Activated naive CD4-positive, alpha-beta T cell treated with anti-CD3 and anti-CD28 coated beads, Interleukin-2, amount 10 ng/mL, durations not matched to agents 7 days and 5 days (primary cell): ENCODE results near the gene SUGCT.

Experiments used
- CTCF ChIA-PET: fragments of 350-600 bp; sonication (Branson Sonifier 250); formaldehyde crosslinking; loops from one replicate; lab custom pipeline; 2021; ENCODE audit warnings: antibody characterized with exemption; lab: Charles Lee
- DNase-seq: peaks from one replicate; pipeline ENCODE4 v3.0.0-alpha.2; 2020
- H3K27ac Mint-ChIP-seq: one replicate; pipeline ENCODE4 v1.8.0; 2021; ENCODE audit warnings: mild to moderate bottlenecking, moderate library complexity, mixed read lengths
- H3K27me3 Mint-ChIP-seq: one replicate; pipeline ENCODE4 v1.8.0; 2021; ENCODE audit warnings: mild to moderate bottlenecking, mixed read lengths
- H3K36me3 Mint-ChIP-seq: one replicate; pipeline ENCODE4 v1.8.0; 2021; ENCODE audit warnings: mixed read lengths
- H3K4me1 Mint-ChIP-seq: one replicate; pipeline ENCODE4 v1.8.0; 2021; ENCODE audit warnings: mixed read lengths
- H3K4me3 Mint-ChIP-seq: one replicate; pipeline ENCODE4 v1.8.0; 2021; ENCODE audit warnings: mild to moderate bottlenecking, moderate library complexity, mixed read lengths
- H3K9me3 Mint-ChIP-seq: one replicate; pipeline ENCODE4 v1.8.0; 2021; ENCODE audit warnings: mixed read lengths

Gene SUGCT

DNA sequence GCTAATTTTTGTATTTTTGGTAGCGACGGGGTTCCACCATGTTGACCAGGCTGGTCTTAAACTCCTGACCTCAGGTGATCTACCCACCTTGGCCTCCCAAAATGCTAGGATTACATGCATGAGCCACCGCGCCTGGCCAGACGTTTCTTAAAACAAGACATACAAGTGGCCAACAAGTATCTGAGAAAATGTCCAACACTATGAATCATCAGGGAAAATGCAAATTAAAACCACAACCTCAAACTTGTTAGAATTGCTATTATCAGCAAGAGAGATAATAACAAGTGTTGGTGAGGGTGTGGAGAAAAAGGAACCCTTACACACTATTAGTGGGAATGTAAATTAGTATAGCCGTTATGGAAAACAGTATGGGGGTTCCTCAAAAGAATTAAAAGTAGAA lies 148.6 kb downstream of the SUGCT start:
- Mint-ChIP-seq H3K9me3 (no peaks in the 10 kb centered on the region), H3K4me1 (no peaks in the 10 kb centered on the region), H3K36me3 (no peaks in the 10 kb centered on the region), H3K27me3 (no peaks in the 10 kb centered on the region), H3K27ac (no peak overlapping the region), H3K4me3 (no peak overlapping the region)
- CTCF ChIA-PET, result no interaction called here
- no peak for DNase-seq

DNA sequence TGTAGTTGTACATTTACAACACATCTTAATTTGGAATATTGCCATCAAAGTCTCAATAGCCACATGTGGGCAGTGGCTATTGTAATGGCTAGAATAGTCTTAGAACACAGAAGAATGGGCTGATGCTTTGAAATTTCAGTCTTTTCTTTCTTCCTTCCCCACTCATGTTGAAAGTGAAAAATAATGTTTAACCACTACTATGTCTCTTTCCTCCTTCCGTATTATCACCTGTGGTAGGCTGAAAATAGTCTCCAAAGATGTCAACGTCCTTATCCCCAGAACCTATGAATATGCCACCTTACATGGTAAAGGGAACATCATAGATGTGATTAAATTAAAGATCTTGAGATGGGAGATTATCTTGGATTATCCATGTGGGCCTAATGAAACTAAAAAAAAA lies 154.0 kb downstream of the SUGCT start:
- H3K4me1 Mint-ChIP-seq, result no peaks in the 10 kb centered on the region
- no peak overlapping the region for H3K27ac Mint-ChIP-seq
- no peaks in the 10 kb centered on the region for H3K9me3 Mint-ChIP-seq
- no peak for DNase-seq
- no peak overlapping the region for H3K4me3 Mint-ChIP-seq
- no peaks in the 10 kb centered on the region for H3K27me3 Mint-ChIP-seq
- no peaks in the 10 kb centered on the region for H3K36me3 Mint-ChIP-seq
- CTCF ChIA-PET, result no interaction called here

DNA sequence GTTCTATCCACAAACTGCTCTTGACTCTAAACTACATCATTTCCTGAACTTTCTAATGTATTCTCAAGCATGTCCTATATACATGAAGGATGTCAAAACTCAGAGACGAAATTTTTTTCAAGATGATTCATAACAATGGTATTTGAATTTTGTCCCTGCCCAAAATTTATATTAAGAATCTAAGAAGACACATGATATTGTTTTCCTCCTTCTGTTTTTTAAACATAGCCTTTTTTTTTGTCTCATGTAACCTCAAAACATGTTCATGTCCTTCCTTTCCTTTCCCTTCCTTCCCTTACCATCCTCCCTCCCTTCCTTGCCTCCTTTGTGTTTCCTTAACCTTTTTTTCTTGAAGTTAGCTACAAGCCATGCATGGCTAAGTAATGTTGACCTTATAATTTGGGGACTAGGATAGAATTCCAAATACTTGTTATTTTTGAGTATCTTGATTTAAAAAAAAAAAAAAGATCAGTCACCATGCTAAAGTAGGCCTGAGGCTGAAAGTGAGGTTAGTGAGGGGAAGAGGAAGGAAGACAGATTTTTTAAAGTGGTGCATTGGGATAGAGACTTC lies 163.0 kb downstream of the SUGCT start:
- peaks cover 9% of the 10 kb centered on the region for H3K4me1 Mint-ChIP-seq
- no peaks in the 10 kb centered on the region for H3K36me3 Mint-ChIP-seq
- no peak overlapping the region for H3K4me3 Mint-ChIP-seq
- H3K9me3 Mint-ChIP-seq, result no peaks in the 10 kb centered on the region
- no peaks in the 10 kb centered on the region for H3K27me3 Mint-ChIP-seq
- no peak overlapping the region for H3K27ac Mint-ChIP-seq
- CTCF ChIA-PET, result no interaction called here
- no peak for DNase-seq

GRCh38 chr7:40298421-40298820 lies 163.6 kb downstream of the SUGCT start:
- no peak for DNase-seq
- no peak overlapping the region for H3K4me3 Mint-ChIP-seq
- no peaks in the 10 kb centered on the region for H3K27me3 Mint-ChIP-seq
- CTCF ChIA-PET, result no interaction called here
- H3K9me3 Mint-ChIP-seq, result no peaks in the 10 kb centered on the region
- H3K36me3 Mint-ChIP-seq, result no peaks in the 10 kb centered on the region
- peaks cover 9% of the 10 kb centered on the region for H3K4me1 Mint-ChIP-seq
- no peak overlapping the region for H3K27ac Mint-ChIP-seq

- CTCF ChIA-PET, result no interaction called here
These were observed 164.3 kb downstream of the SUGCT start for GRCh38 chr7:40299097-40299496.

GRCh38 chr7:40300146-40300670 lies 165.4 kb downstream of the SUGCT start:
- H3K36me3 Mint-ChIP-seq, result no peaks in the 10 kb centered on the region
- H3K27ac Mint-ChIP-seq, result no peak overlapping the region
- no peaks in the 10 kb centered on the region for H3K27me3 Mint-ChIP-seq
- CTCF ChIA-PET, result no interaction called here
- no peak overlapping the region for H3K4me3 Mint-ChIP-seq
- no peaks in the 10 kb centered on the region for H3K9me3 Mint-ChIP-seq
- DNase-seq, result no peak
- peaks cover 9% of the 10 kb centered on the region for H3K4me1 Mint-ChIP-seq

More at GRCh38 chr7:40299097-40299496, 164.3 kb downstream of the SUGCT start:
- no peaks in the 10 kb centered on the region for H3K36me3 Mint-ChIP-seq
- peaks cover 9% of the 10 kb centered on the region for H3K4me1 Mint-ChIP-seq
- no peak for DNase-seq
- no peak overlapping the region for H3K4me3 Mint-ChIP-seq
- no peak overlapping the region for H3K27ac Mint-ChIP-seq
- no peaks in the 10 kb centered on the region for H3K27me3 Mint-ChIP-seq
- H3K9me3 Mint-ChIP-seq, result no peaks in the 10 kb centered on the region

- H3K4me1 Mint-ChIP-seq, result peaks cover 9% of the 10 kb centered on the region
- H3K27me3 Mint-ChIP-seq, result no peaks in the 10 kb centered on the region
- H3K27ac Mint-ChIP-seq, result no peak overlapping the region
- H3K9me3 Mint-ChIP-seq, result no peaks in the 10 kb centered on the region
- no peak for DNase-seq
- H3K36me3 Mint-ChIP-seq, result no peaks in the 10 kb centered on the region
- H3K4me3 Mint-ChIP-seq, result no peak overlapping the region
- CTCF ChIA-PET, result no interaction called here
These were observed 166.8 kb downstream of the SUGCT start for GRCh38 chr7:40301486-40302068.

DNA sequence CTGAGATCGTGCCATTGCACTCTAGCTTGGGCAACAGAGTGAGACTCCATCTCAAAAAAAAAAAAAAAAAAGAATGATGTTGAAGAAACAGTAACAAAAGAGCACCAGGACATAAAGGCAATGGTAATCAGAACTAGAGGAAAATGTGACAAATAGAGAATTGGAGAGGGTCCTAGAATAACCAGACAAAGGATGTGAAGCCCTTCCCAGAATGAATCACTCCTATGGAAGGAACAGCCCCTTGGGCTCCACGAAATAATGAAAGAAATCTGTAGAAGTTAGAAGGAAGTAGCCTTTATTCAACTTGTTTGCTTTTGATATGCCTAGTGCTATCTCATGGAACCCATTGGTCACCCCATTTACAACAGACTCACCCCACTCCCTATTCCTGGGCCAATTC lies 169.2 kb downstream of the SUGCT start:
- H3K4me3 Mint-ChIP-seq, result no peak overlapping the region
- H3K4me1 Mint-ChIP-seq, result peaks cover 3% of the 10 kb centered on the region
- CTCF ChIA-PET, result no interaction called here
- H3K9me3 Mint-ChIP-seq, result no peaks in the 10 kb centered on the region
- H3K27me3 Mint-ChIP-seq, result no peaks in the 10 kb centered on the region
- H3K36me3 Mint-ChIP-seq, result no peaks in the 10 kb centered on the region
- H3K27ac Mint-ChIP-seq, result no peak overlapping the region
- no peak for DNase-seq

DNA sequence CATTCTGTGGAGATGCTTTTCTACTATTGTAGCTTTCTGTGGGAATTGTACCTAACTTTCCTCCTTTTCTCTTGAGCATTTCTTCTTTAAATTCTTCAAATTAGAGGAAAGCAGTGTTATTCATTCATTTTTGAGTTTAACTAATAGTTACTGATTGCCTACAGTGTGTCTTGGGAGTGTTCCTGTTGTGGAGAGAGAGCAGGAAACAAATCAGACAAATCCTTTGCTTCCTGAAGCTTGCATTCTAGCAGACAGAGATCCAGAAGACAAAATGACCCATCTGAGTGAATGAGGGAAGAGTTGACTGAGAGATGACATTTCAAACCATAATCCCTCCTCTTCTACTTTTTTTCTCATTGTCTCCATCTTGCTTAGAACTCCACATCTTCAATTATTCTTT lies 170.4 kb downstream of the SUGCT start:
- no peak overlapping the region for H3K4me3 Mint-ChIP-seq
- no peak for DNase-seq
- H3K27me3 Mint-ChIP-seq, result no peaks in the 10 kb centered on the region
- CTCF ChIA-PET, result no interaction called here
- H3K27ac Mint-ChIP-seq, result no peak overlapping the region
- no peaks in the 10 kb centered on the region for H3K9me3 Mint-ChIP-seq
- no peaks in the 10 kb centered on the region for H3K4me1 Mint-ChIP-seq
- H3K36me3 Mint-ChIP-seq, result no peaks in the 10 kb centered on the region

DNA sequence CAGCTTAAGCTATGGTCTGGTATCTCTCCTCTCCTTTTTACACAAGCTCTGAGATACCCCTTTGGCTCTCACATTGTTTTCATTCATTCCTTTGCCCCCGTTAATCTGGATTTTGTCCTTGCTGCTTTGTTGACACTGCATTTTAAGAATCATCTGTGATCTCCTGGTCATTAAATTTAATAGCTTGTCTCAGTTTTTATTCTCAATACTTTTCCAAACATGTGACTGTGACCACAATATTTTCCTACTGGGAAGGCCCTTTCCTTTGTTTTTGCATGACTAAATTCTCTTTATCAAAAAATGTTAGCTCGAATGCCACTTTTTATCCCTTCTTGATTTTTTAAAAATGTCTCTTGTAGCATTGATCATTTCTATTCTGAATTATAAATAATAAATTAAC lies 171.2 kb downstream of the SUGCT start:
- Mint-ChIP-seq H3K27ac (no peak overlapping the region), H3K27me3 (no peaks in the 10 kb centered on the region), H3K9me3 (no peaks in the 10 kb centered on the region), H3K4me3 (no peak overlapping the region), H3K4me1 (peaks cover 2% of the 10 kb centered on the region), H3K36me3 (no peaks in the 10 kb centered on the region)
- no peak for DNase-seq
- CTCF ChIA-PET, result interaction anchor here (0.6 kb wide), 1 partner anchor 1836 kb away, joined by 3 read pairs; no protein-coding TSS in a partner anchor

DNA sequence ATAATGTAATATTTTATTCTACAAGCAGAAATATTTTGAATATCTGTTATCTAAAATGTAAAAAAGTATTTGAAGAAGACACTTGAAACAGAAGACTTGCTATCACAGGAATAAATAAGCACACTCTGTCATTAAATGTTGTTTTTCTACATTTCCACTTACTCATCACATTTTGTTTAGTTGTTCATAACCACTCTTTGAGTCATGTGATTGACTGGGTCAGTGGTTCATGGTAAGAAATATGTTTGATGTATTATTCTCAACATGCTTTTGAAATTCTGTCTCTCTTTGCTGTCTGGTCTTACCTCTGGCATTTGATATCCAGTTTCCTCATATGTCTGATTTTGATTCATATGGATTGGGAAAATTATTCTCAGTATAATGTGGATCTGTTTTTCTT lies 171.8 kb downstream of the SUGCT start:
- DNase-seq, result no peak
- H3K27ac Mint-ChIP-seq, result no peak overlapping the region
- CTCF ChIA-PET, result interaction anchor here (0.6 kb wide), 1 partner anchor 1837 kb away, joined by 3 read pairs; no protein-coding TSS in a partner anchor

GRCh38 chr7:40310258-40310657 lies 175.5 kb downstream of the SUGCT start:
- Mint-ChIP-seq H3K9me3 (no peaks in the 10 kb centered on the region), H3K36me3 (no peaks in the 10 kb centered on the region), H3K4me1 (peaks cover 7% of the 10 kb centered on the region), H3K4me3 (no peak overlapping the region), H3K27me3 (no peaks in the 10 kb centered on the region), H3K27ac (no peak overlapping the region)
- CTCF ChIA-PET, result no interaction called here
- DNase-seq, result no peak

More for the DNA sequence above, 171.8 kb downstream of the SUGCT start:
- H3K36me3 Mint-ChIP-seq, result no peaks in the 10 kb centered on the region
- no peaks in the 10 kb centered on the region for H3K9me3 Mint-ChIP-seq
- no peaks in the 10 kb centered on the region for H3K27me3 Mint-ChIP-seq
- H3K4me3 Mint-ChIP-seq, result no peak overlapping the region
- H3K4me1 Mint-ChIP-seq, result peaks cover 7% of the 10 kb centered on the region

GRCh38 chr7:40311307-40311706 lies 176.5 kb downstream of the SUGCT start:
- Mint-ChIP-seq H3K4me1 (peaks cover 7% of the 10 kb centered on the region), H3K9me3 (no peaks in the 10 kb centered on the region), H3K27me3 (no peaks in the 10 kb centered on the region), H3K27ac (no peak overlapping the region), H3K4me3 (no peak overlapping the region), H3K36me3 (no peaks in the 10 kb centered on the region)
- no peak for DNase-seq
- CTCF ChIA-PET, result no interaction called here

DNA sequence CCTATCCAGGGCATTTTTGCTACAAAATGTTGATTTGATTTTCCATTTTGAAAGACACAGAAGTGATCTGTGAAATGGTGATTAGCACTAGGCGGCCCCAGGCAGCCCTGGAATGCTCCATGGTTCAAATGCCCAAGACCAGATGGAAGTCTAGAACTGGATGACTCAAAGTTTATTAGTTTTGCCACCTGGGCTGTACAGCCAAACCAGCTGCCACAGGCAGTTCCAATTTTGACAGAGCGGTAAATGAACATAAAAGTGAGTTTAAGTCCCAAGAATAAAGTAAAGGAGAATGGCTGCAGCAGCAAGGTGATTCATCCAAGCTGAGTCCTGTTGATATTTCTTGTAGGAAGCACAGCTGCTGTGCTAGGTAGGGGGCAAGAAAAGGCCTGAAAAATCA lies 180.5 kb downstream of the SUGCT start:
- Mint-ChIP-seq H3K27ac (no peak overlapping the region), H3K4me3 (no peak overlapping the region), H3K27me3 (no peaks in the 10 kb centered on the region), H3K9me3 (no peaks in the 10 kb centered on the region), H3K4me1 (peaks cover 7% of the 10 kb centered on the region), H3K36me3 (no peaks in the 10 kb centered on the region)
- CTCF ChIA-PET, result no interaction called here
- DNase-seq, result no peak

GRCh38 chr7:40316176-40316575 lies 181.4 kb downstream of the SUGCT start:
- Mint-ChIP-seq H3K36me3 (no peaks in the 10 kb centered on the region), H3K4me3 (no peak overlapping the region), H3K27ac (no peak overlapping the region), H3K27me3 (no peaks in the 10 kb centered on the region), H3K4me1 (peaks cover 4% of the 10 kb centered on the region), H3K9me3 (no peaks in the 10 kb centered on the region)
- CTCF ChIA-PET, result no interaction called here
- DNase-seq, result no peak
